CD14-positive monocyte (primary cell): Measurements from ENCODE around the gene HLA-A. TPM values are rescaled to one million over a fixed set of nuclear protein-coding genes. Genes with fewer than 3 reads are reported as not detected.

Source experiments
- DNase-seq, 3 donors: peaks; one replicate each; pipeline ENCODE4 v3.0.0-alpha.2; 2011 to 2022
- H2AFZ ChIP-seq: 2 replicates; pipeline ENCODE4 v1.6.0; 2012; ENCODE audit warnings: mild to moderate bottlenecking, low read depth, low read length, inconsistent platforms; ENCODE audit not compliant: insufficient read depth, poor library complexity, severe bottlenecking
- H3K27ac ChIP-seq, 2 donors: 1 replicate in 1 of 2; 2 replicates in 1 of 2; pipeline ENCODE4 v1.5.1; 2012 to 2013; ENCODE audit warnings: low read length in 2 of 2, control low read depth in 1 of 2, inconsistent platforms in 1 of 2, low read depth in 1 of 2, mild to moderate bottlenecking in 1 of 2
- H3K27me3 ChIP-seq, 2 donors: one replicate each; pipeline versions ENCODE4 v1.6.0 to v1.6.1; 2011 to 2013; ENCODE audit warnings: low read length in 2 of 2; ENCODE audit not compliant: control insufficient read depth in 2 of 2, insufficient read depth in 2 of 2
- H3K36me3 ChIP-seq, 2 donors: replicated peaks in 1 of 2; 1 replicate in 1 of 2; 2 replicates in 1 of 2; pipeline versions ENCODE4 v1.5.1 to v1.6.1; 2012 to 2013; ENCODE audit warnings: low read length in 2 of 2, control low read depth in 1 of 2, inconsistent platforms in 1 of 2, mild to moderate bottlenecking in 1 of 2; ENCODE audit not compliant: insufficient read depth in 2 of 2, control insufficient read depth in 1 of 2
- H3K4me1 ChIP-seq, 2 donors: 1 replicate in 1 of 2; 2 replicates in 1 of 2; pipeline versions ENCODE4 v1.5.1 to v1.6.1; 2012 to 2013; ENCODE audit warnings: low read length in 2 of 2, control low read depth in 1 of 2, inconsistent platforms in 1 of 2, mild to moderate bottlenecking in 1 of 2, moderate library complexity in 1 of 2; ENCODE audit not compliant: insufficient read depth in 2 of 2, control insufficient read depth in 1 of 2
- H3K4me2 ChIP-seq: replicated peaks from 2 replicates; pipeline ENCODE3; 2012; ENCODE audit warnings: low read length, moderate library complexity, mild to moderate bottlenecking; ENCODE audit not compliant: poor library complexity, severe bottlenecking; ENCODE audit errors: extremely low read depth
- H3K4me3 ChIP-seq, 3 experiments: fragments of 200-600 bp in 1 of 3; sonication (generic) in 1 of 3; replicated peaks in 1 of 3; 1 replicate in 2 of 3; 2 replicates in 1 of 3; pipeline ENCODE4 v1.5.1; 2011 to 2013; ENCODE audit warnings: low read length in 3 of 3, mild to moderate bottlenecking in 3 of 3, control low read depth in 2 of 3, low read depth in 2 of 3, inconsistent platforms in 1 of 3, moderate library complexity in 1 of 3
- H3K79me2 ChIP-seq: 2 replicates; pipeline ENCODE4 v1.6.0; 2012; ENCODE audit warnings: mild to moderate bottlenecking, control low read depth, inconsistent platforms, low read length, moderate library complexity; ENCODE audit not compliant: insufficient read depth
- H3K9ac ChIP-seq: 2 replicates; pipeline ENCODE4 v1.6.0; 2017; ENCODE audit warnings: low read length, mild to moderate bottlenecking; ENCODE audit not compliant: insufficient read depth, poor library complexity, severe bottlenecking
- H3K9me3 ChIP-seq, 2 donors: replicated peaks in 1 of 2; 1 replicate in 1 of 2; 2 replicates in 1 of 2; pipeline versions ENCODE4 v1.5.1 to v1.6.1; 2012 to 2013; ENCODE audit warnings: low read length in 2 of 2, control low read depth in 1 of 2; ENCODE audit not compliant: control insufficient read depth in 1 of 2, insufficient read depth in 1 of 2
- H4K20me1 ChIP-seq: 2 replicates; pipeline ENCODE4 v1.6.0; 2012; ENCODE audit warnings: mild to moderate bottlenecking, low read length, control low read depth, moderate library complexity; ENCODE audit not compliant: insufficient read depth
- H3K27ac Mint-ChIP-seq, 7 donors: one replicate each; pipeline ENCODE4 v1.8.0; 2020; ENCODE audit warnings: mild to moderate bottlenecking in 7 of 7, mixed read lengths in 7 of 7, moderate library complexity in 6 of 7, inconsistent platforms in 2 of 7
- H3K27me3 Mint-ChIP-seq, 3 donors: one replicate each; pipeline ENCODE4 v1.8.0; 2021 to 2022; ENCODE audit warnings: low read depth in 3 of 3, mild to moderate bottlenecking in 3 of 3, mixed read lengths in 3 of 3, moderate library complexity in 3 of 3, inconsistent platforms in 1 of 3
- H3K36me3 Mint-ChIP-seq, 2 donors: one replicate each; pipeline ENCODE4 v1.8.0; 2020; ENCODE audit warnings: mixed read lengths in 2 of 2, inconsistent platforms in 1 of 2, mild to moderate bottlenecking in 1 of 2
- H3K4me1 Mint-ChIP-seq: one replicate; pipeline ENCODE4 v1.8.0; 2020; ENCODE audit warnings: mild to moderate bottlenecking, mixed read lengths
- H3K4me3 Mint-ChIP-seq, 2 donors: one replicate each; pipeline ENCODE4 v1.8.0; 2020; ENCODE audit warnings: mild to moderate bottlenecking in 2 of 2, mixed read lengths in 2 of 2, moderate library complexity in 1 of 2
- H3K9me3 Mint-ChIP-seq, 7 donors: one replicate each; pipeline ENCODE4 v1.8.0; 2020 to 2022; ENCODE audit warnings: mixed read lengths in 7 of 7, mild to moderate bottlenecking in 6 of 7, moderate library complexity in 6 of 7, inconsistent platforms in 2 of 7
- CTCF ChIP-seq: fragments of 200-600 bp; IDR thresholded peaks from one replicate; pipeline ENCODE4 v1.8.0; 2022; ENCODE audit warnings: antibody characterized with exemption, mild to moderate bottlenecking
- WGBS: methylation state at CpG from one replicate; pipeline ENCODE4 v1.1.5; 2013; ENCODE audit warnings: missing lambda C conversion rate; ENCODE audit not compliant: insufficient coverage; 5-methylcytosine and 5-hydroxymethylcytosine counted together
- intact Hi-C, 2 donors: fragments of 100-400 bp; cut with micrococcal nuclease; formaldehyde crosslinking; loops; one replicate each; pipeline versions ENCODE4 v1.15.0 to v1.15.1; 2023
- polyA plus RNA-seq, 3 donors: library from polyadenylated mRNA; depleted of rRNA in 1 of 3; unstranded in 2 of 3; stranded (reverse) in 1 of 3; fragments of 300-500 nt in 2 of 3; fragments of >200 nt in 1 of 3; fragmentation: Illumina TruSeq in 2 of 3; gene quantifications; 1 replicate in 2 of 3; 2 replicates in 1 of 3; pipeline ENCODE4 v1.2.3, GENCODE V29; 2012 to 2021

HLA-A gene
- polyA plus RNA-seq, 3 donors = 1,518 to 2,788 (median 1,574) TPM

- peaks cover 25% of the 10 kb centered on the region for H3K79me2 ChIP-seq
- Mint-ChIP-seq H3K4me3 (no peak overlapping the region), H3K27ac (peak overlapping the region in 4 of 7 donors; percentile 45 to 67 (median 55)), H3K9me3 (peaks cover 0 to 3% (median 0%) of the 10 kb centered on the region in 7 donors), H3K27me3 (peaks cover 0 to 4% (median under 1%) of the 10 kb centered on the region in 3 donors), H3K36me3 (peaks cover 61 to 64% of the 10 kb centered on the region in 2 donors), H3K4me1 (peaks cover 57% of the 10 kb centered on the region)
- no peak overlapping the region for H2AFZ ChIP-seq
- peaks cover 19 to 32% of the 10 kb centered on the region in 2 donors for H3K4me1 ChIP-seq
- H3K27ac ChIP-seq = no peak overlapping the region
- no peak overlapping the region for H3K9ac ChIP-seq
- DNase-seq = no peak
- TF ChIP-seq CTCF = no peak
- no peak overlapping the region for H3K4me3 ChIP-seq
- peaks cover 32 to 51% of the 10 kb centered on the region in 2 donors for H3K36me3 ChIP-seq
- intact Hi-C loops = loop anchor here (2.0 to 10.0 kb wide), 2 partner anchors 55 to 223 kb away; partner anchors contain the start of gene HLA-F (in 1 of the 2)
- H4K20me1 ChIP-seq = peaks cover 66% of the 10 kb centered on the region
- WGBS = no CpG with 5 or more reads among the region's 2 CpGs
- H3K4me2 ChIP-seq = no peak overlapping the region
- H3K9me3 ChIP-seq = no peaks in the 10 kb centered on the region
- H3K27me3 ChIP-seq = no peaks in the 10 kb centered on the region
Observed at GRCh38 chr6:29948277-29948676, 5.9 kb downstream of the HLA-A start.

GRCh38 chr6:29949934-29950333 lies 7.6 kb downstream of the HLA-A start:
- H3K4me1 Mint-ChIP-seq = peaks cover 43% of the 10 kb centered on the region
- intact Hi-C loops = loop anchor here (2.0 to 10.0 kb wide), 2 partner anchors 57 to 225 kb away; partner anchors contain the start of gene HLA-F (in 1 of the 2)

More at GRCh38 chr6:29949934-29950333, 7.6 kb downstream of the HLA-A start:
- no peak overlapping the region for H3K4me2 ChIP-seq
- no peak for TF ChIP-seq CTCF
- Mint-ChIP-seq H3K27me3 (peaks cover 0 to 2% (median 0%) of the 10 kb centered on the region in 3 donors), H3K36me3 (peaks cover 46 to 48% of the 10 kb centered on the region in 2 donors), H3K27ac (peak overlapping the region in 1 of 7 donors; percentile 58), H3K9me3 (peaks cover 0 to 2% (median 0%) of the 10 kb centered on the region in 7 donors), H3K4me3 (no peak overlapping the region)
- H3K9me3 ChIP-seq = no peaks in the 10 kb centered on the region
- peaks cover 24 to 44% of the 10 kb centered on the region in 2 donors for H3K36me3 ChIP-seq
- no peak overlapping the region for H3K4me3 ChIP-seq
- WGBS = 70% methylated on average over 7 of the region's 7 CpGs
- no peak overlapping the region for H3K27ac ChIP-seq
- H3K27me3 ChIP-seq = no peaks in the 10 kb centered on the region
- DNase-seq = no peak
- no peak overlapping the region for H2AFZ ChIP-seq
- no peak overlapping the region for H3K9ac ChIP-seq
- H3K79me2 ChIP-seq = peaks cover 9% of the 10 kb centered on the region
- H4K20me1 ChIP-seq = peaks cover 49% of the 10 kb centered on the region
- peaks cover 10 to 16% of the 10 kb centered on the region in 2 donors for H3K4me1 ChIP-seq
